H1 (cell line): ENCODE results near the gene DDR1. TPM values are rescaled to one million over a fixed set of nuclear protein-coding genes. Genes with fewer than 3 reads are reported as not detected.

Experiments used
- CTCF ChIA-PET: fragments of 300-600 bp; sonication (Branson Sonifier 250); formaldehyde crosslinking; loops from one replicate; lab custom pipeline; 2021; ENCODE audit not compliant: partially characterized antibody; lab: Charles Lee
- POLR2A ChIA-PET: fragments of 300-600 bp; sonication (Branson Sonifier 250); formaldehyde crosslinking; loops from one replicate; lab custom pipeline; 2021; ENCODE audit warnings: inconsistent platforms; ENCODE audit not compliant: partially characterized antibody; lab: Charles Lee
- DNase-seq, 2 experiments: peaks; one replicate each; pipeline versions ENCODE4 v3.0.0 to v3.0.0-alpha.2; 2010 to 2022; ENCODE audit warnings: low spot score in 2 of 2, low read depth in 1 of 2, mixed read lengths in 1 of 2
- FAIRE-seq: peaks from 2 replicates; lab custom pipeline; 2011; peaks lifted over from hg19 to GRCh38; lab: Jason Lieb, UNC
- H2AFZ ChIP-seq: 2 replicates; pipeline ENCODE4 v1.8.1; 2012; ENCODE audit warnings: low read length, inconsistent platforms
- H2AK5ac ChIP-seq: 2 replicates; pipeline ENCODE4 v1.6.1; 2013; ENCODE audit warnings: low read depth, low read length
- H2BK120ac ChIP-seq: replicated peaks from 2 replicates; pipeline ENCODE3; 2013; ENCODE audit warnings: low read depth, low read length, inconsistent platforms
- H2BK12ac ChIP-seq: 2 replicates; pipeline ENCODE4 v1.6.1; 2013; ENCODE audit warnings: low read depth, low read length
- H2BK15ac ChIP-seq: 2 replicates; pipeline ENCODE4 v1.6.1; 2013; ENCODE audit warnings: low read length
- H2BK20ac ChIP-seq: 2 replicates; pipeline ENCODE4 v1.6.1; 2013; ENCODE audit warnings: low read length
- H2BK5ac ChIP-seq: 2 replicates; pipeline ENCODE4 v1.6.1; 2013; ENCODE audit warnings: low read depth, low read length
- H3K14ac ChIP-seq: 2 replicates; pipeline ENCODE4 v1.6.1; 2013; ENCODE audit warnings: inconsistent platforms; ENCODE audit not compliant: insufficient read length
- H3K18ac ChIP-seq: 2 replicates; pipeline ENCODE4 v1.6.1; 2013; ENCODE audit warnings: low read length; ENCODE audit errors: extremely low read depth
- H3K23ac ChIP-seq: 2 replicates; pipeline ENCODE4 v1.6.1; 2013; ENCODE audit warnings: inconsistent platforms; ENCODE audit not compliant: insufficient read length
- H3K23me2 ChIP-seq: 2 replicates; pipeline ENCODE4 v1.6.1; 2013; ENCODE audit warnings: low read depth, low read length
- H3K27ac ChIP-seq: 2 replicates; pipeline ENCODE4 v1.6.1; 2011; ENCODE audit warnings: low read depth, low read length, inconsistent platforms
- H3K27me3 ChIP-seq, 4 experiments: replicated peaks in 1 of 4; 1 replicate in 1 of 4; 2 replicates in 3 of 4; pipeline versions ENCODE4 v1.6.1 to v1.8.1; 2011 to 2013; ENCODE audit warnings: low read length in 3 of 4, mild to moderate bottlenecking in 3 of 4, inconsistent platforms in 2 of 4, mixed read lengths in 2 of 4, moderate library complexity in 1 of 4; ENCODE audit not compliant: control insufficient read depth in 3 of 4, insufficient read depth in 3 of 4; ENCODE audit errors: extremely low read depth in 1 of 4
- H3K36me3 ChIP-seq, 4 experiments: 2 replicates each; pipeline versions ENCODE4 v1.6.1 to v1.8.1; 2011 to 2013; ENCODE audit warnings: mild to moderate bottlenecking in 4 of 4, low read length in 3 of 4, moderate library complexity in 2 of 4, control low read depth in 1 of 4, inconsistent platforms in 1 of 4; ENCODE audit not compliant: insufficient read depth in 4 of 4, control insufficient read depth in 2 of 4
- H3K4ac ChIP-seq: replicated peaks from 2 replicates; pipeline ENCODE3; 2013; ENCODE audit warnings: low read length, low read depth, mixed read lengths, inconsistent platforms; ENCODE audit not compliant: insufficient read length
- H3K4me1 ChIP-seq, 4 experiments: replicated peaks in 1 of 4; 1 replicate in 1 of 4; 2 replicates in 3 of 4; pipeline versions ENCODE4 v1.6.1 to v1.8.1; 2011 to 2013; ENCODE audit warnings: low read length in 3 of 4, inconsistent platforms in 2 of 4, mixed read lengths in 1 of 4; ENCODE audit not compliant: insufficient read depth in 4 of 4, control insufficient read depth in 3 of 4
- H3K4me2 ChIP-seq, 2 experiments: 2 replicates each; pipeline versions ENCODE4 v1.6.1 to v1.8.1; 2011 to 2013; ENCODE audit warnings: low read depth in 2 of 2, low read length in 2 of 2, control low read depth in 1 of 2, inconsistent platforms in 1 of 2, mild to moderate bottlenecking in 1 of 2; ENCODE audit not compliant: insufficient read depth in 1 of 2
- H3K4me3 ChIP-seq, 4 experiments: fragments of 200-600, 300-600 bp in 1 of 4; sonication (generic), shearing (Covaris generic), sonication (Bioruptor Twin) in 1 of 4; 2 replicates each; pipeline versions ENCODE4 v1.5.1 to v1.8.1; 2011 to 2016; ENCODE audit warnings: low read length in 4 of 4, low read depth in 3 of 4, control low read depth in 2 of 4, inconsistent platforms in 2 of 4, mild to moderate bottlenecking in 2 of 4, mixed read lengths in 1 of 4, moderate library complexity in 1 of 4; ENCODE audit not compliant: insufficient read depth in 2 of 4; ENCODE audit errors: extremely low read depth in 1 of 4
- H3K56ac ChIP-seq: replicated peaks from 2 replicates; pipeline ENCODE3; 2013; ENCODE audit warnings: low read depth, mild to moderate bottlenecking, mixed read lengths, low read length, inconsistent platforms; ENCODE audit not compliant: insufficient read length
- H3K79me1 ChIP-seq: 2 replicates; pipeline ENCODE4 v1.6.1; 2013; ENCODE audit warnings: low read depth, low read length, control low read depth
- H3K79me2 ChIP-seq, 2 experiments: 2 replicates each; pipeline versions ENCODE4 v1.6.1 to v1.8.1; 2012 to 2013; ENCODE audit warnings: low read length in 2 of 2, mild to moderate bottlenecking in 2 of 2, inconsistent platforms in 1 of 2; ENCODE audit not compliant: insufficient read depth in 2 of 2, control insufficient read depth in 1 of 2
- H3K9ac ChIP-seq, 4 experiments: replicated peaks in 1 of 4; 1 replicate in 1 of 4; 2 replicates in 3 of 4; pipeline versions ENCODE4 v1.6.1 to v1.8.1; 2011 to 2013; ENCODE audit warnings: low read depth in 3 of 4, low read length in 3 of 4, control low read depth in 2 of 4, mild to moderate bottlenecking in 2 of 4, moderate library complexity in 2 of 4, inconsistent platforms in 1 of 4; ENCODE audit errors: extremely low read depth in 1 of 4
- H3K9me3 ChIP-seq, 2 experiments: 2 replicates each; pipeline versions ENCODE4 v1.6.1 to v1.8.1; 2012 to 2013; ENCODE audit warnings: mild to moderate bottlenecking in 2 of 2, moderate library complexity in 2 of 2, control low read depth in 1 of 2, inconsistent platforms in 1 of 2, low read depth in 1 of 2, low read length in 1 of 2, mixed read lengths in 1 of 2; ENCODE audit not compliant: insufficient read depth in 2 of 2
- H4K20me1 ChIP-seq, 2 experiments: replicated peaks in 1 of 2; 2 replicates each; pipeline versions ENCODE3 to v1.8.1; 2011 to 2013; ENCODE audit warnings: inconsistent platforms in 2 of 2, low read length in 2 of 2, mild to moderate bottlenecking in 1 of 2; ENCODE audit not compliant: insufficient read depth in 2 of 2, control insufficient read depth in 1 of 2
- H4K5ac ChIP-seq: 2 replicates; pipeline ENCODE4 v1.6.1; 2013; ENCODE audit warnings: low read length, low read depth, mixed read lengths, inconsistent platforms; ENCODE audit not compliant: insufficient read length
- H4K8ac ChIP-seq: 2 replicates; pipeline ENCODE4 v1.8.0; 2013; ENCODE audit warnings: mild to moderate bottlenecking, moderate library complexity, low read length, inconsistent platforms; ENCODE audit not compliant: insufficient read depth; ENCODE audit errors: extremely low read depth
- H4K91ac ChIP-seq: replicated peaks from 2 replicates; pipeline ENCODE3; 2013; ENCODE audit warnings: low read length, mixed read lengths, inconsistent platforms; ENCODE audit not compliant: insufficient read length
- CHD1 ChIP-seq: IDR thresholded peaks from 2 replicates; pipeline ENCODE4 v1.6.1; 2012; ENCODE audit warnings: low read depth, low read length, improper control_type of control experiment
- HDAC6 ChIP-seq: IDR thresholded peaks from one replicate; pipeline ENCODE4 v1.7.1; 2012; ENCODE audit warnings: low read depth, mild to moderate bottlenecking, inconsistent platforms, low read length, moderate library complexity
- SAP30 ChIP-seq: fragments of 300-600 bp; sonication (generic); IDR thresholded peaks from 2 replicates; pipeline ENCODE4 v1.7.1; 2012; ENCODE audit warnings: low read length, moderate library complexity, mild to moderate bottlenecking, inconsistent platforms; ENCODE audit not compliant: insufficient read depth, insufficient replicate concordance
- SIX5 ChIP-seq: IDR thresholded peaks from 2 replicates; pipeline ENCODE4 v1.6.1; 2011; ENCODE audit warnings: mild to moderate bottlenecking, low read depth, low read length
- TAF1 ChIP-seq: IDR thresholded peaks from 2 replicates; pipeline ENCODE4 v1.6.1; 2011; ENCODE audit warnings: mild to moderate bottlenecking, low read depth, low read length
- WGBS, 2 experiments: shearing (Covaris generic) in 1 of 2; methylation state at CpG; one replicate each; pipeline versions ENCODE4 v1.1.6 to v1.1.7; 2013 to 2015; ENCODE audit warnings: low lambda C conversion rate in 2 of 2, mixed read lengths in 2 of 2, inconsistent platforms in 1 of 2, low coverage in 1 of 2, missing lambda C conversion rate in 1 of 2; ENCODE audit not compliant: insufficient replicate concordance in 2 of 2, insufficient coverage in 1 of 2, insufficient read length in 1 of 2; ENCODE audit errors: extremely low coverage in 1 of 2, missing lambda C conversion rate in 1 of 2; 5-methylcytosine and 5-hydroxymethylcytosine counted together
- polyA plus RNA-seq, 7 experiments: library from polyadenylated mRNA; depleted of rRNA in 3 of 7; stranded (reverse) in 5 of 7; unstranded in 2 of 7; fragments of >200 nt in 5 of 7; fragments of 200-250 nt in 2 of 7; gene quantifications; 1 replicate in 5 of 7; 2 replicates in 1 of 7; 4 replicates in 1 of 7; pipeline versions ENCODE4 v1.2.1 to v1.2.3, GENCODE V29; 2011 to 2013; ENCODE audit warnings: missing spikeins in 2 of 7, mixed read lengths in 2 of 7
- total RNA-seq: library from RNA; stranded (reverse); fragmentation: NEBNext Ultra II Directional; extraction: Animal tissue kit (Norgen Biotek cat#: 25700); gene quantifications from 2 replicates; pipeline ENCODE4 v1.2.1, GENCODE V29; 2021
- TF ChIP-seq, protein P1 (sequence below): IDR thresholded peaks from 2 replicates; pipeline ENCODE4 v1.6.1; 2011; ENCODE audit warnings: low read length, improper control_type of control experiment

Gene DDR1
- total and polyA plus RNA-seq, 2 of the 8 experiments (the other 6 are each of a cell fraction or from before 2014, with no cell fraction given), result 99.4 to 181 TPM

DNA sequence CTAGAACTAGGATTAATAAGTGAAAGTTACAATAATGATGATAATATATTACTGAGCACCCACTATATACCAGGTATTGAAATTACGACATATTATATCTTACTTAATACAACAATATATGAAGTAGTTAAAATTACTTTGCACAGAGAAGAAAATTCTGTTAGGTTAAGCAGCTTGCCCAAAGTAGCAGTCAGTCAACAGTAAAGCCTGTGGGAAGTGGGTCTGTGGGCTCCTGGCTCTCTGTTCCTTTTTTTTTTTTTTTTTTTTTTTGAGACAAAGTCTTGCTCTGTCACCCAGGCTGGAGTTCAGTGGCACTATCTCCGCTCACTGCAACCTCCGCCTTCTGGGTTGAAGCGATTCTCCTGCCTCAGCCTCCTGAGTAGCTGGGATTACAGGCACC lies 18.9 kb downstream of the DDR1 start:
- H3K9me3 ChIP-seq, result no peaks in the 10 kb centered on the region
- H2BK120ac ChIP-seq, result no peak overlapping the region
- no peak overlapping the region for H2AFZ ChIP-seq
- H2BK20ac ChIP-seq, result no peak overlapping the region
- FAIRE-seq (no peak), DNase-seq (no peak)
- 0 out of 2 replicates have a peak, but pooled peaks cover 2% of the 10 kb centered on the region for H3K79me1 ChIP-seq
- no peak overlapping the region for H4K5ac ChIP-seq
- H4K8ac ChIP-seq, result no peak overlapping the region
- H4K91ac ChIP-seq, result no peak overlapping the region
- H3K36me3 ChIP-seq, result peaks cover 7 to 20% (median 17%) of the 10 kb centered on the region in 4 experiments
- H3K4me1 ChIP-seq, result 0 out of 7 replicates have a peak, but pooled peaks cover 0 to 2% (median 0%) of the 10 kb centered on the region in 4 experiments
- H3K23ac ChIP-seq, result no peak overlapping the region
- no peak overlapping the region for H3K4me2 ChIP-seq
- peaks cover 2% of the 10 kb centered on the region; the same call in 1 of the 2 replicates for H3K23me2 ChIP-seq
- no peaks in the 10 kb centered on the region for H4K20me1 ChIP-seq
- no peak overlapping the region for H3K14ac ChIP-seq
- POLR2A ChIA-PET, result interaction anchor here (0.8 to 2.0 kb wide), 4 partner anchors 10 to 97 kb away, joined by 3 to 7 read pairs (median 4); partner anchors contain the start of gene VARS2
- CTCF ChIA-PET, result interaction anchor here (0.6 to 4.1 kb wide), 5 partner anchors 15 to 184 kb away, joined by 3 to 9 read pairs (median 4); no protein-coding TSS in a partner anchor
- no peak overlapping the region for H2AK5ac ChIP-seq
- peaks cover 0 to 2% of the 10 kb centered on the region in 2 experiments; a peak in 2 of 4 replicates for H3K79me2 ChIP-seq
- no peak overlapping the region for H3K9ac ChIP-seq
- H3K18ac ChIP-seq, result no peak overlapping the region
- WGBS, 2 experiments, result 78% methylated on average over 4 of the region's 4 CpGs; no CpG with 5 or more reads in 1 of the 2 experiments
- no peak overlapping the region for H3K4ac ChIP-seq
- H3K4me3 ChIP-seq, result no peak overlapping the region
- H3K56ac ChIP-seq, result no peak overlapping the region
- no peak overlapping the region for H2BK12ac ChIP-seq
- no peaks in the 10 kb centered on the region for H3K27me3 ChIP-seq
- no peak overlapping the region for H3K27ac ChIP-seq
- no peak overlapping the region for H2BK15ac ChIP-seq
- no peak overlapping the region for H2BK5ac ChIP-seq
- TF ChIP-seq SAP30 (no peak), HDAC6 (no peak), TAF1 (no peak), CHD1 (no peak), SIX5 (no peak)
- TF ChIP-seq, protein P1, sequence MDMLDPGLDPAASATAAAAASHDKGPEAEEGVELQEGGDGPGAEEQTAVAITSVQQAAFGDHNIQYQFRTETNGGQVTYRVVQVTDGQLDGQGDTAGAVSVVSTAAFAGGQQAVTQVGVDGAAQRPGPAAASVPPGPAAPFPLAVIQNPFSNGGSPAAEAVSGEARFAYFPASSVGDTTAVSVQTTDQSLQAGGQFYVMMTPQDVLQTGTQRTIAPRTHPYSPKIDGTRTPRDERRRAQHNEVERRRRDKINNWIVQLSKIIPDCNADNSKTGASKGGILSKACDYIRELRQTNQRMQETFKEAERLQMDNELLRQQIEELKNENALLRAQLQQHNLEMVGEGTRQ, result no peak
